Measurements from ENCODE around the gene NACC2. TPM values are rescaled to one million over a fixed set of nuclear protein-coding genes. Genes with fewer than 3 reads are reported as not detected.

NACC2 gene
- total and polyA plus RNA-seq, 10 of the 15 experiments (the other 5 are each of a cell fraction or from before 2014, with no cell fraction given), result 0.66 to 14.7 (median 3.5) TPM

DNA sequence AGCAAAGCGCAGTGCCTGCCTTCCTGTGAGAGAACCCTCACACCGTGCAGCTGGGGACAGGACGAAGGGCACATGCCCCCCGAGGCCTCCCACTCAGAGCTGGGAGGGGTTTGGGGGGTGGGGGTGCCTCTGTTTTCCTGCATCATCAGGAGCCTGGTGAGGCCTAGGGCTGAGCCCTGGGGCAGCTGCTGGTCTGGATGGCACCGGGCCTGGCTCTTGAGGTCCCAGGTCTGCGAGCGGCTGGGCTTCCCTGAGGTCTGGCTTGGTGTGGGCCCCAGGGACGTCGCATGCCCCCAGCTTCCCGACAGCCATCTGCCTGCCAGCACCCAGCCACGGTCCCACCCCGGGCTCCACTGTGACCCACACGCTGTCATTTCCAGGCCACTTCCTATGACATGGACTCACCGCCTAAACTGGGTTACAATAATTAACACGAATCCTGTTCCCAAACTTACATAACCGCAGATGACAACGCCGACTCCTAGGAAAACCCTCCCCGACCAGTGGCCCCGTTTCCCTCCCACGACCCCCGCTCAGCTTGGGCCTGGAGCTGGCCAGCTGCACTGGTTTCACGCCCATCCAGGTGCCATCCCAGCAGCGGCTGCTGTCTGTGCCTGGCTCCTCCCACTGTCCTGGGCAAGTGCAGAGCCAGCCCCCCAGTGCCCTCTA, 8.7 kb downstream of the NACC2 start:
- ChIA-PET POLR2A (interaction anchor here (1.5 kb wide), 1 partner anchor 31 kb away, joined by 3 read pairs; no protein-coding TSS in a partner anchor), SMC1A (ENCODE audit: uncharacterized antibody, unreplicated experiment) (no interaction called here), CTCF (interaction anchor here (1.2 kb wide), 1 partner anchor 20 kb away, joined by 3 read pairs; no protein-coding TSS in a partner anchor), RAD21 (ENCODE audit: unreplicated experiment) (no interaction called here)
- in situ Hi-C loops (cut with MboI) (no loop called here), intact Hi-C loops (cut with micrococcal nuclease; ENCODE audit: unreplicated experiment) (no loop called here)
- no peak for ATAC-seq
- WGBS (ENCODE audit: insufficient coverage, insufficient replicate concordance, low lambda C conversion rate, missing lambda C conversion rate), result 65% methylated on average over 24 of the region's 24 CpGs
- Histone ChIP-seq H4K20me1 (ENCODE audit: control insufficient read depth, insufficient read depth) (no peaks in the 10 kb centered on the region), H3K4me1 (ENCODE audit: control insufficient read depth, insufficient read depth, low read length) (peaks cover 8% of the 10 kb centered on the region), H3K9me3 (replicated peaks; ENCODE audit: control insufficient read depth, insufficient read depth, low read length) (no peaks in the 10 kb centered on the region), H3K4me3 (no peak overlapping the region), H3K27me3 (replicated peaks in 1 of 2; ENCODE audit: control insufficient read depth in 2 of 2, insufficient read depth in 2 of 2, low read length in 1 of 2) (no peaks in the 10 kb centered on the region), H3K4me2 (ENCODE audit: control insufficient read depth, insufficient read depth) (no peak overlapping the region), H3K36me3 (ENCODE audit: control insufficient read depth in 2 of 2, insufficient read depth in 2 of 2, low read length in 1 of 2) (no peaks in the 10 kb centered on the region), H3K79me2 (ENCODE audit: control insufficient read depth, insufficient read depth, low read length) (peaks cover 4% of the 10 kb centered on the region), H2AFZ (ENCODE audit: control insufficient read depth, low read depth, low read length) (no peak overlapping the region), H3K27ac (ENCODE audit: control insufficient read depth, insufficient read depth) (no peak overlapping the region), H3K9ac (ENCODE audit: control insufficient read depth, insufficient read depth, low read length) (no peak overlapping the region)
- TF ChIP-seq BRCA1 (IDR thresholded peaks at IDR 0.05; ENCODE audit: low read depth, low read length), result no peak
- no peak for TF ChIP-seq ETV6 (conservative IDR thresholded peaks at IDR 0.05 in 1 of 2, IDR thresholded peaks at IDR 0.05 in 1 of 2; ENCODE audit: borderline replicate concordance in 1 of 2, low read depth in 1 of 2)
- TF ChIP-seq, protein P1, sequence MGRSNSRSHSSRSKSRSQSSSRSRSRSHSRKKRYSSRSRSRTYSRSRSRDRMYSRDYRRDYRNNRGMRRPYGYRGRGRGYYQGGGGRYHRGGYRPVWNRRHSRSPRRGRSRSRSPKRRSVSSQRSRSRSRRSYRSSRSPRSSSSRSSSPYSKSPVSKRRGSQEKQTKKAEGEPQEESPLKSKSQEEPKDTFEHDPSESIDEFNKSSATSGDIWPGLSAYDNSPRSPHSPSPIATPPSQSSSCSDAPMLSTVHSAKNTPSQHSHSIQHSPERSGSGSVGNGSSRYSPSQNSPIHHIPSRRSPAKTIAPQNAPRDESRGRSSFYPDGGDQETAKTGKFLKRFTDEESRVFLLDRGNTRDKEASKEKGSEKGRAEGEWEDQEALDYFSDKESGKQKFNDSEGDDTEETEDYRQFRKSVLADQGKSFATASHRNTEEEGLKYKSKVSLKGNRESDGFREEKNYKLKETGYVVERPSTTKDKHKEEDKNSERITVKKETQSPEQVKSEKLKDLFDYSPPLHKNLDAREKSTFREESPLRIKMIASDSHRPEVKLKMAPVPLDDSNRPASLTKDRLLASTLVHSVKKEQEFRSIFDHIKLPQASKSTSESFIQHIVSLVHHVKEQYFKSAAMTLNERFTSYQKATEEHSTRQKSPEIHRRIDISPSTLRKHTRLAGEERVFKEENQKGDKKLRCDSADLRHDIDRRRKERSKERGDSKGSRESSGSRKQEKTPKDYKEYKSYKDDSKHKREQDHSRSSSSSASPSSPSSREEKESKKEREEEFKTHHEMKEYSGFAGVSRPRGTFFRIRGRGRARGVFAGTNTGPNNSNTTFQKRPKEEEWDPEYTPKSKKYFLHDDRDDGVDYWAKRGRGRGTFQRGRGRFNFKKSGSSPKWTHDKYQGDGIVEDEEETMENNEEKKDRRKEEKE (IDR thresholded peaks at IDR 0.05), result no peak
- no peak for TF ChIP-seq EZH2 (IDR thresholded peaks at IDR 0.05; ENCODE audit: borderline replicate concordance, control insufficient read depth, low read depth, low read length)
- no peak for TF ChIP-seq SUPT20H (IDR thresholded peaks at IDR 0.05; ENCODE audit: borderline replicate concordance, control insufficient read depth, low read depth, low read length)
- no peak for TF ChIP-seq ATF7 (IDR thresholded peaks at IDR 0.05; ENCODE audit: low read depth)
- TF ChIP-seq, protein P2, sequence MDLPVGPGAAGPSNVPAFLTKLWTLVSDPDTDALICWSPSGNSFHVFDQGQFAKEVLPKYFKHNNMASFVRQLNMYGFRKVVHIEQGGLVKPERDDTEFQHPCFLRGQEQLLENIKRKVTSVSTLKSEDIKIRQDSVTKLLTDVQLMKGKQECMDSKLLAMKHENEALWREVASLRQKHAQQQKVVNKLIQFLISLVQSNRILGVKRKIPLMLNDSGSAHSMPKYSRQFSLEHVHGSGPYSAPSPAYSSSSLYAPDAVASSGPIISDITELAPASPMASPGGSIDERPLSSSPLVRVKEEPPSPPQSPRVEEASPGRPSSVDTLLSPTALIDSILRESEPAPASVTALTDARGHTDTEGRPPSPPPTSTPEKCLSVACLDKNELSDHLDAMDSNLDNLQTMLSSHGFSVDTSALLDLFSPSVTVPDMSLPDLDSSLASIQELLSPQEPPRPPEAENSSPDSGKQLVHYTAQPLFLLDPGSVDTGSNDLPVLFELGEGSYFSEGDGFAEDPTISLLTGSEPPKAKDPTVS (IDR thresholded peaks at IDR 0.05; ENCODE audit: low read depth, low read length), result no peak
- no peak for TF ChIP-seq NFXL1 (IDR thresholded peaks at IDR 0.05; ENCODE audit: borderline replicate concordance)
- no peak for TF ChIP-seq KAT2A (conservative IDR thresholded peaks at IDR 0.05; ENCODE audit: control insufficient read depth, low read depth, low read length)
- TF ChIP-seq JUNB (IDR thresholded peaks at IDR 0.05), result no peak
- FAIRE-seq, result no peak
- no peak for DNase-seq (ENCODE audit: low read depth, low spot score)
- BruUV-seq (replicated peaks), result no TSS peak

Measured in GM12878 (cell line).